GM21737 (cell line): ENCODE results near the gene ZBTB11.
"Not testable (repeated sequence)": the region's sequence is repeated elsewhere in the genome, so short reads cannot be mapped to it uniquely, and the experiment has no call there.

Experiments
- ATAC-seq: cut with Tn5 transposase; IDR thresholded peaks from one replicate; pipeline ENCODE4 v1.9.1; 2021; ENCODE audit warnings: mild to moderate bottlenecking, moderate library complexity; ENCODE audit not compliant: unreplicated experiment

Gene ZBTB11

GRCh38 chr3:101676765-101677435 is at the start of gene ZBTB11:
Gene ZBTB11, minus strand, starts transcription at chr3:101677132. Its CDS starts 218 bp downstream, at chr3:101676914.
- peak; percentile 66 for ATAC-seq

GRCh38 chr3:101725890-101726275 is 49.0 kb upstream of the ZBTB11 start:
- ATAC-seq: no peak

- ATAC-seq: peak; percentile 18
Measured at GRCh38 chr3:101725194-101725889, 48.4 kb upstream of the ZBTB11 start.

- peak; percentile 90 for ATAC-seq
Measured at GRCh38 chr3:101724329-101725193, 47.6 kb upstream of the ZBTB11 start, which contains the start of gene CEP97. Gene CEP97, plus strand, starts transcription at chr3:101724614. Its CDS starts 63 bp downstream, at chr3:101724677.

GRCh38 chr3:101722394-101723173 is 45.7 kb upstream of the ZBTB11 start:
- peak; percentile 50 for ATAC-seq

- no peak for ATAC-seq
Measured at GRCh38 chr3:101720851-101721840, 44.2 kb upstream of the ZBTB11 start.

GRCh38 chr3:101719604-101720185 is 42.8 kb upstream of the ZBTB11 start:
- no peak for ATAC-seq

GRCh38 chr3:101718455-101718854 is 41.5 kb upstream of the ZBTB11 start:
- no peak for ATAC-seq

- ATAC-seq: no peak
Measured at GRCh38 chr3:101709126-101709525, 32.2 kb upstream of the ZBTB11 start.

- not testable (repeated sequence) for ATAC-seq
Measured at GRCh38 chr3:101704639-101705038, 27.7 kb upstream of the ZBTB11 start.

- no peak for ATAC-seq
Measured at GRCh38 chr3:101703169-101703568, 26.2 kb upstream of the ZBTB11 start.

GRCh38 chr3:101702726-101703125 is 25.8 kb upstream of the ZBTB11 start:
- ATAC-seq: no peak

- no peak for ATAC-seq
Measured at GRCh38 chr3:101701696-101702634, 25.0 kb upstream of the ZBTB11 start.

- ATAC-seq: no peak
Measured at GRCh38 chr3:101695779-101696372, 18.9 kb upstream of the ZBTB11 start.

GRCh38 chr3:101694836-101695235 is 17.9 kb upstream of the ZBTB11 start:
- ATAC-seq: not testable (repeated sequence)

- ATAC-seq: not testable (repeated sequence)
Measured at GRCh38 chr3:101693540-101693939, 16.6 kb upstream of the ZBTB11 start.
